ENCODE data around the gene ZNF501. TPM values are rescaled to one million over a fixed set of nuclear protein-coding genes. Genes with fewer than 3 reads are reported as not detected.

Gene ZNF501
- total RNA-seq = 4.0 and 5.4 TPM in 2 replicates

DNA sequence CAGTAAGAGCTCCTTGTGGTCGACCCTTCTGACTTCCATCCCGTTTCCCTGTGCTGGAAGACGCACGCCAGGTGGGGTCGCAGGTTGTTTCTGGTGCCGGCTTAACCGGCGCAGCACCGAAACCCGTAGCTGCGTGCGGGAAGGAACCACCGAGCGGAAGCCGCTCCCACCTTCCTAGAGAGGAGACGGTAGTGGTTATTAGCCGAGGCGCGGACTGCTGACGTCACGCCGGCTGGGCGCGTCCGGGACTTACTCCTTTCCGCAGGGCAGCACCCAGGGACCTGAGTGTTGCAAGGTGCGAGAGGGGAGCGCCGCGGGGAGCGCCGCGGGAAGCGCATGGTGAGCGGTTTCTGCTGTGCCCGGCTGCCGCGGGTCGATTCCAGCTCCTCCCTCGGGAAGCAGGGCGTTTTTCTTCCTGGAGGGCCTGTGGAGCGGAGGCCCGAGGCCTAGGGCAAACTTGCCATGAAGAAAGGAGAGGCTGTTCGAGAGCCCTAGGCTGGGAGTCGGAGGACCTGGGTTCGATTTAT is at the start of gene ZNF501:
TSS of gene ZNF501 (plus strand) at position 252 of the 527 bp plus-strand sequence. CDS start 4,787 bp downstream, outside the sequence.

GRCh38 chr3:44712455-44713075 is 16.9 kb upstream of the ZNF501 start, which contains the start of gene ZNF502:
Gene ZNF502, plus strand, starts transcription at chr3:44712660. Its CDS starts 7,602 bp downstream, at chr3:44720262.

DNA sequence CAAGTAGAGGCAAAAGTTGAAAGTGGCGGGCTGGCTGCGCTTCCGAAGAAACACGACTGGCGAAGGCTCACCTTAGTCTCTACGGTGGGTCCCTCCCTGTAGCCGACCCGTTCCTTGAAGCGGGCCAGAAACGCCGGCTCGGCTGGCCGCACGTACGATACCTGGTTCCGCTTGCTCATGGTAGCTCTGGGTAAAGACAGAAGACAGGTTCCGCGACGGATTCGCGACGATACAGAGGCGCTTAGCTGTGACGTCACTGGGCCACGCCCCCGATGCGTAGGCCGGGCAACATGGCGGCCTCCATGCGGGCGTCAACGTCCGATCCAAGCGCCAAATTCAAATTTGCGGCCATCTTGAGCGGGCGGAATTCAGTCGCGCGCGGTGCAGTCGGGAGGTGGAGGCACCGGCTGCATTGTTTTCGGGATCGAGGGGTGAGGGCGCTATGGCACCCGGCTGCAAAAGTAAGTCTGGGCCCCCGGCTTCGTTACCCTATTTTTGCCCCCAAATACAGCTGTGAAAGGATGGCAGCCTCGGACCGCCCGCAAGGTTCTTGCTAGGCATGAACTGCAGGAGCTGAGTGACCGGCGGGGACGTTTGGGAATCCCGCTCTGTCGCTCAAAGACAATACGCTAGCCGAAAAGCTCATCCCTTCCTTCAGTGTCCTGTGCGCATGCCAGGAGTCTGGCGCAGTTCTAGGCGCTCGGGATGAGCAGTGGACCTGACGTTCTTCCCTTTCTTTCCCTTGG is 32.2 kb downstream of the ZNF501 start, which contains the start of the genes KIAA1143 and KIF15:
TSS of gene KIAA1143 (minus strand) at position 196 of the 746 bp plus-strand sequence. CDS start at position 179, 17 bp downstream.
TSS of gene KIF15 (plus strand) at position 371 of the 746 bp plus-strand sequence. CDS start at position 443, 72 bp downstream.

Other genes starting within 250 kb of the ZNF501 start
- 7.8 and 9.4 TPM in 2 replicates for gene ZKSCAN7, start 174.4 kb upstream of the ZNF501 start, total RNA-seq
- gene ZNF660, start 144.7 kb upstream of the ZNF501 start, total RNA-seq = 2.1 and 2.6 TPM in 2 replicates
- gene ZNF197, start 104.6 kb upstream of the ZNF501 start, total RNA-seq = 16.6 and 17.5 TPM in 2 replicates
- 9.5 and 11.0 TPM in 2 replicates for gene ZNF35, start 80.9 kb upstream of the ZNF501 start, total RNA-seq
- 3.4 and 3.7 TPM in 2 replicates for gene ZNF502, start 17.0 kb upstream of the ZNF501 start, total RNA-seq
- 15.8 and 16.6 TPM in 2 replicates for gene KIAA1143, start 32.0 kb downstream of the ZNF501 start, total RNA-seq
- 1.5 and 1.8 TPM in 2 replicates for gene KIF15, start 32.2 kb downstream of the ZNF501 start, total RNA-seq
- gene TMEM42, start 132.3 kb downstream of the ZNF501 start, total RNA-seq = 22.8 and 28.2 TPM in 2 replicates
- not detected in 2 replicates for gene TGM4, start 145.0 kb downstream of the ZNF501 start, total RNA-seq
- gene ZDHHC3, start 246.5 kb downstream of the ZNF501 start, total RNA-seq = 52.3 and 68.0 TPM in 2 replicates
- 67.3 and 70.7 TPM in 2 replicates for gene EXOSC7, start 246.6 kb downstream of the ZNF501 start, total RNA-seq

Measured in smooth muscle cell of bladder (primary cell).